Measurements from ENCODE around the gene ABCB10. TPM values are rescaled to one million over a fixed set of nuclear protein-coding genes. Genes with fewer than 3 reads are reported as not detected.

ABCB10 gene
- total RNA-seq, 1 donor from 2014 or later: 20.2 TPM

GRCh38 chr1:229572286-229572685 is 13.8 kb upstream of the ABCB10 start:
- Mint-ChIP-seq H3K4me1 (ENCODE audit: unreplicated experiment) (no peaks in the 10 kb centered on the region), H3K27me3 (ENCODE audit: unreplicated experiment) (peaks cover 11% of the 10 kb centered on the region), H3K27ac (ENCODE audit: unreplicated experiment) (no peak overlapping the region), H3K36me3 (ENCODE audit: unreplicated experiment) (no peaks in the 10 kb centered on the region), H3K9me3 (ENCODE audit: unreplicated experiment) (no peaks in the 10 kb centered on the region), H3K4me3 (ENCODE audit: unreplicated experiment) (no peak overlapping the region)
- TF ChIP-seq, protein P1, sequence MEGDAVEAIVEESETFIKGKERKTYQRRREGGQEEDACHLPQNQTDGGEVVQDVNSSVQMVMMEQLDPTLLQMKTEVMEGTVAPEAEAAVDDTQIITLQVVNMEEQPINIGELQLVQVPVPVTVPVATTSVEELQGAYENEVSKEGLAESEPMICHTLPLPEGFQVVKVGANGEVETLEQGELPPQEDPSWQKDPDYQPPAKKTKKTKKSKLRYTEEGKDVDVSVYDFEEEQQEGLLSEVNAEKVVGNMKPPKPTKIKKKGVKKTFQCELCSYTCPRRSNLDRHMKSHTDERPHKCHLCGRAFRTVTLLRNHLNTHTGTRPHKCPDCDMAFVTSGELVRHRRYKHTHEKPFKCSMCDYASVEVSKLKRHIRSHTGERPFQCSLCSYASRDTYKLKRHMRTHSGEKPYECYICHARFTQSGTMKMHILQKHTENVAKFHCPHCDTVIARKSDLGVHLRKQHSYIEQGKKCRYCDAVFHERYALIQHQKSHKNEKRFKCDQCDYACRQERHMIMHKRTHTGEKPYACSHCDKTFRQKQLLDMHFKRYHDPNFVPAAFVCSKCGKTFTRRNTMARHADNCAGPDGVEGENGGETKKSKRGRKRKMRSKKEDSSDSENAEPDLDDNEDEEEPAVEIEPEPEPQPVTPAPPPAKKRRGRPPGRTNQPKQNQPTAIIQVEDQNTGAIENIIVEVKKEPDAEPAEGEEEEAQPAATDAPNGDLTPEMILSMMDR (IDR thresholded peaks at IDR 0.05): no peak
- DNase-seq (ENCODE audit: extremely low spot score, unreplicated experiment): no peak

DNA sequence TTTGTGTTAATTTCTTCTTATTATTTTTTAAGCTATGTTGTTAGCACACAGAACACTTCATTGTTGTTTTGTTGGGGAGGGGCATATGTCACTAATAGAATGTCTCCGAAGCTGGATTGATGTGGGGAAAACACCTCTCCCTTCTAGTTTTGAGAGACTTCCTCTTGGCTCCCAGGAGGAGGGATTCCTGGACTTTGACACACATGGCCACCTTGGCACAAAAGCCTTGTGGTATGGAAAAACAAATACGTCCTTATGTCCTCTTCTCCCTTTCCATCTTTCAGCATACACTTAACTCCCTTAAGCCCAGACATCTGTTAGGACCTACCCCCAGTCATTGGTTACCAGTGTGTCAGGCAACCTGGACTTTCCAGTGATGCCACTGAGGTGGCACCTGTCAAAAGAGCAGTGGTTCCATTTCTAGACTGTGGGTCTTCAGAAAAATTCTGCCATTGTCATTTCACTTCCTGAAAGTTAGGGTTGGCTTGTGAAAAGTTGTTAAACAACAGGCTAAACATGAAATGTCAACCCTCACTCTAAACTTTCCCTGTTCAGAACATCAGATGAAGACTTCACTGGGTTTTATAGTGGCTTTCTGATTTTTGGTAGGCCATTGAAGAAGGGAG is 12.5 kb upstream of the ABCB10 start:
- TF ChIP-seq, protein P1 (IDR thresholded peaks at IDR 0.05): no peak
- no peaks in the 10 kb centered on the region for H3K9me3 Mint-ChIP-seq (ENCODE audit: unreplicated experiment)
- no peaks in the 10 kb centered on the region for H3K4me1 Mint-ChIP-seq (ENCODE audit: unreplicated experiment)
- H3K27ac Mint-ChIP-seq (ENCODE audit: unreplicated experiment): no peak overlapping the region
- no peak for DNase-seq (ENCODE audit: extremely low spot score, unreplicated experiment)
- H3K36me3 Mint-ChIP-seq (ENCODE audit: unreplicated experiment): no peaks in the 10 kb centered on the region
- peaks cover 11% of the 10 kb centered on the region for H3K27me3 Mint-ChIP-seq (ENCODE audit: unreplicated experiment)
- no peak overlapping the region for H3K4me3 Mint-ChIP-seq (ENCODE audit: unreplicated experiment)

GRCh38 chr1:229570305-229570704 is 11.8 kb upstream of the ABCB10 start:
- H3K27me3 Mint-ChIP-seq (ENCODE audit: unreplicated experiment): peaks cover 11% of the 10 kb centered on the region
- H3K4me3 Mint-ChIP-seq (ENCODE audit: unreplicated experiment): no peak overlapping the region
- H3K27ac Mint-ChIP-seq (ENCODE audit: unreplicated experiment): no peak overlapping the region
- no peaks in the 10 kb centered on the region for H3K9me3 Mint-ChIP-seq (ENCODE audit: unreplicated experiment)
- no peaks in the 10 kb centered on the region for H3K4me1 Mint-ChIP-seq (ENCODE audit: unreplicated experiment)
- DNase-seq (ENCODE audit: extremely low spot score, unreplicated experiment): no peak
- H3K36me3 Mint-ChIP-seq (ENCODE audit: unreplicated experiment): no peaks in the 10 kb centered on the region
- TF ChIP-seq, protein P1 (IDR thresholded peaks at IDR 0.05): no peak

DNA sequence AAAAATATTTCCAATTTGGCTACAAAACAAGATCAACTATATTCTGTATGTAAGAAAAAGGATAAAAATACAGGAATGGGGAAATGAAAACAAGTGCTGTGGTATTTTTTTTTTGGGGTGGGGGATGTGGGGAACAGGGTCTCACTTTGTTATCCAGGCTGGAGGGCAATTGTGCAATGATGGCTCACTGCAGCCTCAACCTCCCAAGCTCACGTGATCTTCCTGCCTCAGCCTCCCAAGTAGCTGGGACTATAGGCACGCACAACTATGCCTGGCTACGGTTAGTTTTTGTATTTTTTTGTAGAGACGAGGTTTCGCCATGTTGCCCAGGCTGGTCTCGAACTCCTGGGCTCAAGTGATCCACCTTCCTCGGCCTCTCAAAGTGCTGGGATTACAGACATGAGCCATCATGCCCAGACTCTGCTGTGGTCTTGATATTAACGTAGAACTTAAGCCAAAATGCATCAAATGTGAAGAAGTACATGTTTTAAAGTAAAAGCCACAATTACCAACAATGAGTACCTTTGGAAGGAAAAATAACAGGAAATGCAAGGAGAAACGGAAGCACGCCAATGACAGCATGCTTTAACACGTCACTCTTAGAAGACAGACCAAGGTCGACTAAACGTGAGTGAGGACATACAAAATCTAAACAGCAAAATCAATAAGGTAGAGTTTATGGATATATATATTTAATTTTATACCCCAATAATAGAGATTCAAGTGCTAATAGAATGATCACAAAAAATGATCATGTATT is 8.8 kb upstream of the ABCB10 start:
- Mint-ChIP-seq H3K9me3 (ENCODE audit: unreplicated experiment) (no peaks in the 10 kb centered on the region), H3K36me3 (ENCODE audit: unreplicated experiment) (no peaks in the 10 kb centered on the region), H3K27ac (ENCODE audit: unreplicated experiment) (no peak overlapping the region), H3K4me1 (ENCODE audit: unreplicated experiment) (no peaks in the 10 kb centered on the region), H3K27me3 (ENCODE audit: unreplicated experiment) (peaks cover 7% of the 10 kb centered on the region), H3K4me3 (ENCODE audit: unreplicated experiment) (no peak overlapping the region)
- no peak for DNase-seq (ENCODE audit: extremely low spot score, unreplicated experiment)
- TF ChIP-seq, protein P1 (IDR thresholded peaks at IDR 0.05): no peak

- TF ChIP-seq, protein P1 (IDR thresholded peaks at IDR 0.05): no peak
- peaks cover 8% of the 10 kb centered on the region for H3K4me1 Mint-ChIP-seq (ENCODE audit: unreplicated experiment)
- no peak overlapping the region for H3K27ac Mint-ChIP-seq (ENCODE audit: unreplicated experiment)
- H3K4me3 Mint-ChIP-seq (ENCODE audit: unreplicated experiment): no peak overlapping the region
- DNase-seq (ENCODE audit: extremely low spot score, unreplicated experiment): no peak
- no peaks in the 10 kb centered on the region for H3K27me3 Mint-ChIP-seq (ENCODE audit: unreplicated experiment)
- no peaks in the 10 kb centered on the region for H3K36me3 Mint-ChIP-seq (ENCODE audit: unreplicated experiment)
- H3K9me3 Mint-ChIP-seq (ENCODE audit: unreplicated experiment): no peaks in the 10 kb centered on the region
Observed at GRCh38 chr1:229563701-229564100, 5.2 kb upstream of the ABCB10 start.
